GM18505 (cell line): ENCODE measurements around the gene STRBP.

Experiments
- ATAC-seq: cut with Tn5 transposase; IDR thresholded peaks from one replicate; pipeline ENCODE4 v1.9.1; 2021; ENCODE audit not compliant: unreplicated experiment
- POLR2A ChIP-seq: IDR thresholded peaks from 4 replicates; pipeline ENCODE4 v1.6.1; 2011; ENCODE audit warnings: borderline replicate concordance; ENCODE audit not compliant: insufficient read depth, insufficient read length; ENCODE audit errors: extremely low read depth

The STRBP gene

DNA sequence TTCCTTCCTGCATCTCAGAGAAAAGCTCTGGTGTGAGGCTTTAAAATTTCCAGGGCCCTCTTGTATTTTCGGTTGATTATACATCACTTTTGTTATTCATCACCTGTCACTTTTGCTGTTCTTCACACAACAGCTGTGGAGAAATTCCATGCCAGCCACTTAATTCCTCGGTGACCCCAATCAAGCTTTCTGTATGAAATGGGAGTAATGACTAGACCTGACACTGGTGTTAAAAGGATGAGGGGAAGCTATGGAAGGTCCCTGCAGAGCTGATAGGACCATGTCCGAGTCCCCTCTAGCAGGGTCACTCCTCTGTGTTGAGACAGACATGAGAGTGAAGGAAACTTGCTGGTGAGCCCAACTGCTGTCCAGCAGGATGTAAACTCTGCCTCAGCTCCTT, 175.2 kb downstream of the STRBP start:
- TF ChIP-seq POLR2A, result no peak
- no peak for ATAC-seq

- no peak for TF ChIP-seq POLR2A
- no peak for ATAC-seq
These were observed 176.9 kb downstream of the STRBP start for GRCh38 chr9:123091459-123091858.

- TF ChIP-seq POLR2A, result no peak
- ATAC-seq, result no peak
These were observed 177.4 kb downstream of the STRBP start for GRCh38 chr9:123090956-123091355.

DNA sequence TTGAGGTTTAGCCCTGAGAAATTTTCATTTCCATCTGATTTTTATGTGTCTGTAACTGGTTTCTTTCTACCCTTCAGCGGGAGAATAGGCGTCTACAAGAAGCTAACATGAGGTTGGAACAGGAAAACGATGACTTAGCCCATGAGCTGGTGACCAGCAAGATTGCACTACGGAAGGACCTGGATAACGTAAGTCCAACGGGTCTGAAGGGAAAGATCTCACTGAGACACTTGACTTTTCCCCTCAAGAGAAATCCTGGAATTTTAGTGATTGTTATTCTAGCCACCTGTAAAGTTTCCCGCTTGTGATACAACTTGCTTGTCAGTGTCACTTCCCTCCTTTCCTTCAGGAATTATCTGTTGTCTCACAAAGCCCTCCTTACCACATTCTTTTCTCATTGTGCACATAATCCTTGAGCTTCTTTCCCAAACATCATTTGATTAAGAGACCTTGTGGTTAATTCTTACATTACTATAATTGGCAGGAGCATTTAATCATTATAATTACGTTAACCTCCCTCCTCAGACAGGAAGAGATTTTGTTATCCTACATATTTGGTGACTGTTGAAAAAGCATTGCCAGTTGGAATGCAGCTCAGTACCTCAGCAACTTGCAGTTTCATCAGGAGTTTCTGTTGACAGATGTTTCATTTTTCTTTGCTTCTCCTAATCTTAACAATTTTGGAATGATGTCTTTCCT, 178.0 kb downstream of the STRBP start:
- no peak for TF ChIP-seq POLR2A
- no peak for ATAC-seq

DNA sequence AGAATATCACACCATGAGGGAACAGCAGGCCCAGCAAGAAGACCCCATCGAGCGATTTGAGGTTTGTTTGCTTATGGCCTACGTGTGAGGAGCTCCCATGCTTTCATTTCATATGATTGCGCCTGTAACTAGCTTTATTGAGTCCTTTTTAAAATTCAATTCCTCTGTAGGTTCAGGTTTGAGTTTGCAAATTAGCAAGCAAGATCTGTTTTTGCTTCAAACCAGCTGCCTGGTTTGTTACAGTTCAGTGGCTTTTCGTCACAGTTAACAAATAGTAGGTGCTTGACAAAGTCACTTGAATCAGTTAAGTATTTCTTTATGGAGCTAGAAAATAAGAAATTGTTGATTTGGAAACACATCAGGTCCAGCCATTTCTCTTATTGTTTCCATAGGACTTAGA, 178.6 kb downstream of the STRBP start:
- TF ChIP-seq POLR2A, result no peak
- no peak for ATAC-seq

GRCh38 chr9:123089040-123089439, 179.3 kb downstream of the STRBP start:
- ATAC-seq, result no peak
- no peak for TF ChIP-seq POLR2A

DNA sequence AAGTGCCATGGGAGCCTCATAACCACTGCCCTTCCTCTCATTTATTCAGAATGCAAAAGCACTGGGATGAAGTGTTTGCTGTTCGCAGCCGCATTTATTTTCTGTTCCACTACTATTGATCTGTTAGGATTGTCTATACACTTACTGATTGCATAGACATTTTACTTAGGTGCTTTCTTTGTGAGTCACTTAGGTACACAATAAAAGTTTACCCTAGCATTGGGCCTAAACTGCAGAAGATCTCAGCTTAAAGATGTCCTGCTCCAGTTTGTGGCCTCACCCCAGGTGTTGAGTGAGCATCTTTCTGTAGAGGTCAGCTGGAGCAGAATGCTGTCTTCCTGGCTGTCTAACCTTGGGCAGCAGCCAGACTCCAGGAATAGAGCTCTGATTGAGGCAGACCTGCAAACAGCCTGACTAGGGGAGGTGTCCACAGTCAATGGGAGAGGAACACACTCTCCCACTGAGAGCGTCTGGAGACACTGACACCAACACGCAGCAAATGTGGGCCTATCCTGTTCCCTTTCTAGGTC, 181.0 kb downstream of the STRBP start:
- ATAC-seq, result no peak
- no peak for TF ChIP-seq POLR2A

- ATAC-seq, result no peak
These were observed 182.5 kb downstream of the STRBP start for GRCh38 chr9:123085916-123086315.

DNA sequence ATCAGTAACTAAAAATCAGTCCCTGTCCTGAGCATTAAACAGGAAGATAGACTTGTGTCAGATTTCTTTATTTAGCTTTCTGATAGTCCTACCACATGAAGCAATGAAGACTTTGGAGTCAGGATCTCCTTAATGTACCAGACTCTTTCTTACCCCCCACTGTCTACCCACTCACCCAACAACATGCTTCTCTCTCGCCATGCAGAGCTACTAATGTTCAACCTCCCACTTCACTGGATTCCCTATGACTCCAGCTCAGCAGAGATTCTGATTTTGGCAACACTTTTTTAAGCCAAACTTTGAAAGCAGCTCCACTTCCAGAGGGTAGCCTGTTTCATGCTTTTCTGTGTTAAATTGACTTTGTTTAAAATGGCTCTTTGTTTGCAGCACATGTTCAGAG, 184.1 kb downstream of the STRBP start:
- no peak for ATAC-seq

More at GRCh38 chr9:123085916-123086315, 182.5 kb downstream of the STRBP start:
- no peak for TF ChIP-seq POLR2A

DNA sequence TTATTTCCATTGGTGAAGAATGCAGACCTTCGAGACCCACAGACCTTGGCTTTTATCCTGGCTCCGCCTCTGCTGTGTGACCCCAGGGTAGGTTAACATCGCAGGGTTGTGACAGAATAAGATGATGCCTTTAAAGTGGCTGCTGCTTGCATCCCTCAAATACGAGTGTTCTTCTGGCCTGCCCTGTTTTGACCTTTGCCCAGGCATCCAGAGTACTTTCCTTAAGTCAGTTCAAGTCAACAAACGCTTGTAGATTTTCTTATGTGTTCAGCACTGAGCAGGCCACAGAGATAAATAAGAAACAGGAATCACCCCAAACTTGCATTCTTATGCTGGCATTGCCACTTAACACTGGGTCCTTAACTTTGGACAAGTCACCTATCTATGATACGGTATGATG, 184.7 kb downstream of the STRBP start:
- no peak for TF ChIP-seq POLR2A
- ATAC-seq, result no peak

More for the DNA sequence above, 184.1 kb downstream of the STRBP start:
- TF ChIP-seq POLR2A, result no peak

DNA sequence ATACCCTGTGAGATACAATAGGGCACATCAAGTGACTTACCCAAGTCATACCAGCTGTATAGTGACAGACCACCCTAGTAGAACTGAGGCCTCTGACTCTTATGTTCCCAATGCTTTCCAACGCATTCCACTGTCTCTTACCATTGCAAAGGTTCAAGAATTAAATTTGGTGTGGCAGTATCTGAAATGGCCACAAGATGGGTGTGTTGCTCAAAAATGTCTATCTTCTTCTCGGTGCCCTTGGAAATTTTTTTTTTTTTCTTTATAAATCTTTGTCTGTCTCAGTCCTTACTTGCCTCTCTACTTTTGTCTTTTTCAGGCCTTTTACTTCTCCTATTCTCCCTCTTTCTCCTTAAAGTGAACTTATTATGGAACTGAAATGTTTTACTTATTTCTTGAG, 186.6 kb downstream of the STRBP start:
- no peak for ATAC-seq
- TF ChIP-seq POLR2A, result no peak

DNA sequence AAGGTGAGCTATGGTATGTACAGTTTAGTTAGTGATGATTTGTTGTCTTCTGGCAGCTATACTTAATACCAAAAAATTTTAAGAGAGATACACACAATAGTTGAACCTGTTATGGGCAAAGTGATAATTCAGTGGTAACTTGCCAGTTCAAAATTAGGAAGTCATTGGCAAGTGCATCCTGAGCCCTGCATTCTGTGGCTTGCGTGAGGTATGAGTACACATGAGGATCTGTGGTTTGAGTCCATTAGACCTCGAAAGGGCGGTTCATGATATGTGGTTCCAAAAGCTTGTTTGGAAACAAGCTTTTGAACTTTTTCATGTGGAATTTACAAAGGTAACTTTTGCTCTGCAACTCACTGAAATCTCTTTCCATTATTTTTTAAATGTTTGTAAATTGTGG, 187.9 kb downstream of the STRBP start:
- TF ChIP-seq POLR2A, result no peak

DNA sequence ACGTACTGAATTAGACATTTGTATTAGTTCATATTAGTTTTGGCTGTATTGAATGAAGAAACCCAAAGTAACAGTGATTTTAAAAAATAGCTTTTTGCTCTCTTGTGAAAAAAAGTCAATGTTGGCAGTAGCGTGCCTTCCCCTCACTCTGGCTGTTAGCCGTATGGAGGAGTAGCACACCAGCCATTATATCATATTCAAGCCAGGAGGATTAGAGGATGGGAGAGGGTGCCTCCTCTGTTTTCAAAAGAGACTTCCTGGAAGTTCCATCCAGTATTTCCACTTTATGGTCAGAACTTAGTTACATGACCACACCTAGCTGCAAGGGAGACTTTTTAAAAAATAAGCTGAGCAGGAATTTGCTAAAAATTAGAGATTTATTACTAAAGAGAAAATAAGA, 193.8 kb downstream of the STRBP start:
- no peak for TF ChIP-seq POLR2A
- no peak for ATAC-seq

More for the DNA sequence above, 187.9 kb downstream of the STRBP start:
- no peak for ATAC-seq

GRCh38 chr9:123073991-123074422, 194.4 kb downstream of the STRBP start:
- ATAC-seq, result no peak
- TF ChIP-seq POLR2A, result no peak
